ENCODE data around the gene ZNF519. TPM values are rescaled to one million over a fixed set of nuclear protein-coding genes. Genes with fewer than 3 reads are reported as not detected.
A peak's percentile ranks its signal among the peaks of the same experiment; 100 is the strongest.

ZNF519 gene
- total RNA-seq, 2 donors from 2014 or later = 24.6 to 31.9 TPM

DNA sequence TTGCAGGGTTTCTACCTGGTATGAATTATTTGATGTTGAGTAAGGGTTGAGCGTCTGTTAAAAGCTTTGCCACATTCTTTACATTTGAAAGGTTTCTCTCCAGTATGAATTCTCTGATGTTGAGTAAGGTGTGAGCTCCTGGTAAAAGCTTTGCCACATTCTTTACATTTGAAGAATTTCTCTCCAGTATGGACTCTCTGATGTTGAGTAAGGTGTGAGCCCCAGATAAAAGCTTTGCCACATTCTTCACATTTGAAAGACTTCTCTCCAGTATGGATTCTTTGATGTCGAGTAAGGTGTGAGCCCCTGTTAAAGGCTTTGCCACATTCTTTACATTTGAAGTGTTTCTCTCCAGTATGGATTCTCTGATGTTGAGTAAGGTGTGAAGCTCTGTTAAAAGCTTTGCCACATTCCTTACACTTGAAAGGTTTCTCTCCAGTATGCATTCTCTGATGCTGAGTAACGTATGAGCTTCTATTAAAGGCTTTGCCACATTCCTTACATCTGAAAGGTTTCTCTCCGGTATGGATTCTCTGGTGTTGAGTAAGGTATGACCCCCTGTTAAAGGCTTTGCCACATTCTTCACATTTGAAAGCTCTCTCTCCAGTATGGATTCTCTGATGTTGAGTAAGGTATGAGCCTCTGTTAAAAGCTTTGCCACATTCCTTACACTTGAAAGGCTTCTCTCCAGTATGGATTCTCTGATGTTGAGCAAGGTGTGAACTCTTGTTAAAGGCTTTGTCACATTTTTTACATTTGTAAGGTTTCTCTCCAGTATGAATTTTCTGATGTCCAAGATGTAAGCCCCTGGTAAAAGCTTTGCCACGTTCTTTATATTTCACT is 27.1 kb downstream of the ZNF519 start:
- H3K27me3 Mint-ChIP-seq (ENCODE audit: insufficient read depth) = no peaks in the 10 kb centered on the region
- Histone ChIP-seq H3K27ac (ENCODE audit: low read depth, low read length) (no peak overlapping the region), H3K27me3 (ENCODE audit: control insufficient read depth, insufficient read depth, low read length, poor library complexity, severe bottlenecking) (no peaks in the 10 kb centered on the region), H3K36me3 (ENCODE audit: control insufficient read depth, insufficient read depth, low read length) (peaks cover 40% of the 10 kb centered on the region), H3K9me3 (ENCODE audit: control insufficient read depth, low read length) (peaks cover 82% of the 10 kb centered on the region), H3K9ac (ENCODE audit: extremely low read depth, low read length, poor library complexity, severe bottlenecking) (no peak overlapping the region), H3K4me3 (ENCODE audit: low read length) (peak overlapping the region; percentile 70), H3K4me1 (ENCODE audit: control insufficient read depth, insufficient read depth, low read length) (no peaks in the 10 kb centered on the region)
- H3K4me1 Mint-ChIP-seq = no peaks in the 10 kb centered on the region
- DNase-seq = no peak
- H3K4me3 Mint-ChIP-seq = no peak overlapping the region
- WGBS, 2 experiments (ENCODE audit: insufficient coverage in 1 of 2, insufficient read length in 1 of 2) = 83 to 86% methylated on average over 1 to 5 of the region's 5 CpGs
- TF ChIP-seq, protein P1, sequence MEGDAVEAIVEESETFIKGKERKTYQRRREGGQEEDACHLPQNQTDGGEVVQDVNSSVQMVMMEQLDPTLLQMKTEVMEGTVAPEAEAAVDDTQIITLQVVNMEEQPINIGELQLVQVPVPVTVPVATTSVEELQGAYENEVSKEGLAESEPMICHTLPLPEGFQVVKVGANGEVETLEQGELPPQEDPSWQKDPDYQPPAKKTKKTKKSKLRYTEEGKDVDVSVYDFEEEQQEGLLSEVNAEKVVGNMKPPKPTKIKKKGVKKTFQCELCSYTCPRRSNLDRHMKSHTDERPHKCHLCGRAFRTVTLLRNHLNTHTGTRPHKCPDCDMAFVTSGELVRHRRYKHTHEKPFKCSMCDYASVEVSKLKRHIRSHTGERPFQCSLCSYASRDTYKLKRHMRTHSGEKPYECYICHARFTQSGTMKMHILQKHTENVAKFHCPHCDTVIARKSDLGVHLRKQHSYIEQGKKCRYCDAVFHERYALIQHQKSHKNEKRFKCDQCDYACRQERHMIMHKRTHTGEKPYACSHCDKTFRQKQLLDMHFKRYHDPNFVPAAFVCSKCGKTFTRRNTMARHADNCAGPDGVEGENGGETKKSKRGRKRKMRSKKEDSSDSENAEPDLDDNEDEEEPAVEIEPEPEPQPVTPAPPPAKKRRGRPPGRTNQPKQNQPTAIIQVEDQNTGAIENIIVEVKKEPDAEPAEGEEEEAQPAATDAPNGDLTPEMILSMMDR (conservative IDR thresholded peaks at IDR 0.05) = no peak
- peaks cover 69% of the 10 kb centered on the region for H3K36me3 Mint-ChIP-seq (ENCODE audit: low read depth)
- H3K9me3 Mint-ChIP-seq = peaks cover 75% of the 10 kb centered on the region
- no peak overlapping the region for H3K27ac Mint-ChIP-seq

DNA sequence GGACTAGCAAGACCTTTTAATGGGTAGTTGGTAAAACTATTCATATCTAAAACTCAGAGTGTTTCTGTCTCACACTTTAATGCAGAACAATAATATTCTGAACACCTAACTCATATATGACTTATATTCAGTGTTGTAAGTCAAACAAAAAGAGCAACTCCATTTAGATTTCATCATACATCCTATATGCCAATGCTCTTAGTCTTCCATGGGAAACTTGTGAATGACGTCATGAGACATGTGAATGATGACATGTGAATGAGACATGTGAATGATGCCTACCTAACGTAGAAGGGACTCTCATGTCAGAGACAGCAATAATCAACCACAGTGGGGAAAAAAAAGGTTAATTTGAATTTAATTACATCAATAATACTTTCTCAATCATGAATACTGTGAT is 28.0 kb downstream of the ZNF519 start:
- Histone ChIP-seq H3K4me3 (ENCODE audit: low read length) (peak overlapping the region; percentile 70), H3K27ac (ENCODE audit: low read depth, low read length) (no peak overlapping the region), H3K27me3 (ENCODE audit: control insufficient read depth, insufficient read depth, low read length, poor library complexity, severe bottlenecking) (no peaks in the 10 kb centered on the region), H3K9me3 (ENCODE audit: control insufficient read depth, low read length) (peaks cover 73% of the 10 kb centered on the region), H3K36me3 (ENCODE audit: control insufficient read depth, insufficient read depth, low read length) (peaks cover 43% of the 10 kb centered on the region), H3K4me1 (ENCODE audit: control insufficient read depth, insufficient read depth, low read length) (no peaks in the 10 kb centered on the region), H3K9ac (ENCODE audit: extremely low read depth, low read length, poor library complexity, severe bottlenecking) (no peak overlapping the region)
- peaks cover 68% of the 10 kb centered on the region for H3K9me3 Mint-ChIP-seq
- peaks cover 66% of the 10 kb centered on the region for H3K36me3 Mint-ChIP-seq (ENCODE audit: low read depth)
- WGBS, 2 experiments (ENCODE audit: insufficient coverage in 1 of 2, insufficient read length in 1 of 2) = 100% methylated on average over 2 of the region's 2 CpGs; no CpG with 5 or more reads in 1 of the 2 experiments
- no peak overlapping the region for H3K27ac Mint-ChIP-seq
- H3K4me3 Mint-ChIP-seq = no peak overlapping the region
- no peak for DNase-seq
- no peaks in the 10 kb centered on the region for H3K4me1 Mint-ChIP-seq
- H3K27me3 Mint-ChIP-seq (ENCODE audit: insufficient read depth) = no peaks in the 10 kb centered on the region
- TF ChIP-seq, protein P1 (conservative IDR thresholded peaks at IDR 0.05) = no peak

DNA sequence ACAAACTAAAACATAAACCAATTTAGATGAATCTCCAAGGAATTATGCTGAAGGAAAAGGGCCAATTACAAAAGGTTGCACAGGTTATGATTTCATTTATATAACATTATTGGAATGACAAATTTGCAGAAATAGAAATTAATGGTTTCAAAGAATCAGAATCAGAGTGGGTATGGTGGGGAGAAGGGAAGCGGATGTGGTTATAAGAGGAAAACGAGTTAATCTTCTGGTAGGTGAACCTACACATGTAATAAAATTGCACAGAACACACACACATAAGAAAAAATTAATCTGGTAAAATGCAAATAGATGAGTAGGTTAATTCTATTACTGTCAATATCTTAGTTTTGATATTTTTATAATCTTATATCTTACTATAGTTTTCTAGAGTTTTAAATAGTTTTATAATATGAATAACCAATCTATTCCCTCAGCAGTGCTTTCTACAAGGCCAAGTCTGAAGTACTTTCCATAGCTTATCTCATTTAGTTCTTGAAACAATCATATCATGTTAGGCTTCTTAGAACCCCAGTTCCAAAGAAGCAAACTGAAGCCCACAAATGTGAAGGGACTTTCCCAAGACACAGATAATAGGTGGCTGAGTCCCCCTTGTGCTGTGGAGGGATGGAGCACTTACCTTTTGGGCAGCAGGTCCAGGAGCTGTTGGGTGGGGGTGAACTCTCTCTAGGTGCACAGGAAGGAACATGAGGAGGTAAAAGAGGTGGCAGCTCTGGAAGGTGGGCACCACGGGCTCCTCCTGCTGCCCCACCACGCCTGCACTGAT is 31.5 kb downstream of the ZNF519 start:
- Histone ChIP-seq H3K4me1 (ENCODE audit: control insufficient read depth, insufficient read depth, low read length) (no peaks in the 10 kb centered on the region), H3K4me3 (ENCODE audit: low read length) (no peak overlapping the region), H3K27me3 (ENCODE audit: control insufficient read depth, insufficient read depth, low read length, poor library complexity, severe bottlenecking) (no peaks in the 10 kb centered on the region), H3K9ac (ENCODE audit: extremely low read depth, low read length, poor library complexity, severe bottlenecking) (no peak overlapping the region), H3K9me3 (ENCODE audit: control insufficient read depth, low read length) (peaks cover 42% of the 10 kb centered on the region), H3K36me3 (ENCODE audit: control insufficient read depth, insufficient read depth, low read length) (peaks cover 34% of the 10 kb centered on the region), H3K27ac (ENCODE audit: low read depth, low read length) (no peak overlapping the region)
- H3K36me3 Mint-ChIP-seq (ENCODE audit: low read depth) = peaks cover 61% of the 10 kb centered on the region
- no peak for DNase-seq
- peaks cover 35% of the 10 kb centered on the region for H3K9me3 Mint-ChIP-seq
- 90 to 93% methylated on average over 2 to 3 of the region's 4 CpGs for WGBS, 2 experiments (ENCODE audit: insufficient coverage in 1 of 2, insufficient read length in 1 of 2)
- no peaks in the 10 kb centered on the region for H3K4me1 Mint-ChIP-seq
- TF ChIP-seq, protein P1 (conservative IDR thresholded peaks at IDR 0.05) = no peak
- H3K27me3 Mint-ChIP-seq (ENCODE audit: insufficient read depth) = no peaks in the 10 kb centered on the region
- no peak overlapping the region for H3K27ac Mint-ChIP-seq
- no peak overlapping the region for H3K4me3 Mint-ChIP-seq

Measured in endodermal cell (in vitro differentiated cells).